Measurements from ENCODE around the gene NUP133. TPM values are rescaled to one million over a fixed set of nuclear protein-coding genes. Genes with fewer than 3 reads are reported as not detected.

NUP133 gene
- polyA plus RNA-seq, 1 experiment: 20.8 TPM

DNA sequence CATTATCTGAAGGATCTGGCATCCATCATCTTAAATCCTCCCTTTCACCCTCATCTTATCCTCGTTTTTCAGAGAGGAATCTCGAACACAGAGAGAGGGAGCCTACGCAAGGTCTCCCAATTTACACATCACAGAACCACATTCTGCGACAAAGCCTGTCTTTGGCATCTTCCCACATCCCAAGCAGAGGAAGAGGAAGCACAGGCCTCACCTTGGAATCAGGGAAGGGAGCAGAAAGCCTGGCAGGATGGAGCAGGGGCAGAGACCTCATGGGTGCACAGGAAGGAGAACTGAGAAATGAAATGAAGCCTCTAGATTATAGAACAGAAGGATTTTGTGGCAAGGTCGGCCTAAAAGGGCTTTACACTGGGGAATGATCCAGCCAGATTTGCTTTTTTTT lies 44.6 kb upstream of the NUP133 start:
- no peak for DNase-seq (ENCODE audit: low read depth)
- ChIA-PET CTCF (no interaction called here), POLR2A (no interaction called here)
- H3K27me3 ChIP-seq (ENCODE audit: control insufficient read depth, insufficient read depth, low read length): no peaks in the 10 kb centered on the region
- TF ChIP-seq, protein P1, sequence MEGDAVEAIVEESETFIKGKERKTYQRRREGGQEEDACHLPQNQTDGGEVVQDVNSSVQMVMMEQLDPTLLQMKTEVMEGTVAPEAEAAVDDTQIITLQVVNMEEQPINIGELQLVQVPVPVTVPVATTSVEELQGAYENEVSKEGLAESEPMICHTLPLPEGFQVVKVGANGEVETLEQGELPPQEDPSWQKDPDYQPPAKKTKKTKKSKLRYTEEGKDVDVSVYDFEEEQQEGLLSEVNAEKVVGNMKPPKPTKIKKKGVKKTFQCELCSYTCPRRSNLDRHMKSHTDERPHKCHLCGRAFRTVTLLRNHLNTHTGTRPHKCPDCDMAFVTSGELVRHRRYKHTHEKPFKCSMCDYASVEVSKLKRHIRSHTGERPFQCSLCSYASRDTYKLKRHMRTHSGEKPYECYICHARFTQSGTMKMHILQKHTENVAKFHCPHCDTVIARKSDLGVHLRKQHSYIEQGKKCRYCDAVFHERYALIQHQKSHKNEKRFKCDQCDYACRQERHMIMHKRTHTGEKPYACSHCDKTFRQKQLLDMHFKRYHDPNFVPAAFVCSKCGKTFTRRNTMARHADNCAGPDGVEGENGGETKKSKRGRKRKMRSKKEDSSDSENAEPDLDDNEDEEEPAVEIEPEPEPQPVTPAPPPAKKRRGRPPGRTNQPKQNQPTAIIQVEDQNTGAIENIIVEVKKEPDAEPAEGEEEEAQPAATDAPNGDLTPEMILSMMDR (IDR thresholded peaks at IDR 0.05; ENCODE audit: insufficient read depth, low read depth, low read length): no peak
- no peak overlapping the region for H3K4me3 ChIP-seq (ENCODE audit: low read depth, low read length)
- H3K36me3 ChIP-seq (ENCODE audit: control insufficient read depth, insufficient read depth, low read length): peaks cover 4% of the 10 kb centered on the region

DNA sequence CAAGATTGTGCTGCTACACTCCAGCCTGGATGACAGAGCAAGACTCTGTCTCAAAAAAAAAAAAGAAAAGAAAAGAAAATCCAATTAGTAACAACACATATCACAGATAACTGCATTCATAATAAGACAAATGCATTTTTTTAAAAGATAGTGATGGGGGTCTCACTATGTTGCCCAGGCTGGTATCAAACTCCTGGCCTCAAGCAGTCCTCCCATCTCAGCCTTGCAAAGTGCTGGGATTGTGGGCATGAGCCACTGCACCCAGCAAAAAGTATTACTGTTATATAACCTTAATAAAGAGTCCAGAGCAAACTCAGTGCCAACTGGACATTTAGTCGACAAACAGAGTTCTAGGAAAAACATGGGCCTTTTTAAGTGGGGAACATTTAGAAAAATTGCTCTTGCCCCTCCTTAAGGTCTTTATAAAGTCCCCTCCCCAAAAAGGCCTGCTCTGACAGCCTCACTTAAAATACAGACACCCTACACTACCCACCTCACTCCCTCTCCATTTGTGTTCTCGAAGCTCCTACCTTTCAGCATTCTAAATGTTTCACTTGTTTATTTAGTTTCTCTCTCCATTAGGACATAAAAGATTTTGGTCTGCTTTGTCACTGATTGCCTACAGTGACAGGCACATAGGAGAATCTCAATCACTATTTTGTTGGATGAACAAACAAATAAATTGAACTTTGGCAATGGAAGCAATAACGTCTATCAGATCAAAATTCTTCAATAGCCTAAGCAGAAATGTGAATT lies 42.8 kb upstream of the NUP133 start:
- ChIA-PET CTCF (no interaction called here), POLR2A (no interaction called here)

DNA sequence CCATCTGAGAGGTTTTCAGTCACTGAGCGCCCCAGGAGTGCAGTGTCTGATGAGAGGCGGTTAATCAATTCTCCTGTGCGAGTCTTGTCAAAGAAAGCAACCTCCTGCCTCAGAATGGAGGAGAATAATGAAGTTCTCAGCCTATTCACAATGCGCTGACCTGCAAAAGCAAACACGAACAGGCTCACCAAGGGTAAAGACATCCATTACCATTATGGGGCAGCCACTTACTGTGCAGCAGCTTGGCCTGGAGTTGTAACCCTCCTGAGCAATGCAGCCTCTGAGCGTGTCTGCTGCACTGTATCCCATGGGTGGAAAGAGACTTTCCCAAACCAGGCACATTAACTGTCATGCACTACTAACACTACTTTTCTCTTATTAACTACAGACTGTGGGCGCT lies 39.4 kb upstream of the NUP133 start:
- no peak overlapping the region for H3K4me3 ChIP-seq (ENCODE audit: low read depth, low read length)
- H3K36me3 ChIP-seq (ENCODE audit: control insufficient read depth, insufficient read depth, low read length): peaks cover 9% of the 10 kb centered on the region
- no peaks in the 10 kb centered on the region for H3K27me3 ChIP-seq (ENCODE audit: control insufficient read depth, insufficient read depth, low read length)
- POLR2A ChIA-PET: no interaction called here
- CTCF ChIA-PET: interaction anchor here (1.9 kb wide), 1 partner anchor 19 kb away, joined by 4 read pairs; no protein-coding TSS in a partner anchor
- no peak for DNase-seq (ENCODE audit: low read depth)
- TF ChIP-seq, protein P1 (IDR thresholded peaks at IDR 0.05; ENCODE audit: insufficient read depth, low read depth, low read length): no peak

More for the DNA sequence above, 42.8 kb upstream of the NUP133 start:
- TF ChIP-seq, protein P1 (IDR thresholded peaks at IDR 0.05; ENCODE audit: insufficient read depth, low read depth, low read length): no peak
- Histone ChIP-seq H3K36me3 (ENCODE audit: control insufficient read depth, insufficient read depth, low read length) (peaks cover 9% of the 10 kb centered on the region), H3K4me3 (ENCODE audit: low read depth, low read length) (no peak overlapping the region), H3K27me3 (ENCODE audit: control insufficient read depth, insufficient read depth, low read length) (no peaks in the 10 kb centered on the region)
- no peak for DNase-seq (ENCODE audit: low read depth)

DNA sequence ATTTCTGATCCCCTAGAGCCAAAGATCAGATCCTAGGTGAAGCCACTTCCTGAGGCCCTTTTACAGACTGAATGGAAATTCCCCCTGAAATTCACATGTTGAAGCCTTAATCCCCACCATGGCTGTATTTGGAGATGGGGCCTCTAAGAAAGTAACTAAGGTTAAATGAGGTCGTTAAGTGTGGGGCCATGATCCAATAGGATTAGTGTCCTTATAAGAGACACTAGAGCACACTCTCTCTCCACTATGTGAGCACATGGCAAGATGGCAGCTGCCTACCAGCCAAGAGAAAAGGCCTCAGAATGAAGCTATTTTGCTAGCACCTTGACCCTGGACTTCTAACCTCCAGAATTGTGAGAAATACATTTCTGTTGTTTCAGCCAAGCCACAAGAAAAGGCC lies 36.4 kb upstream of the NUP133 start:
- CTCF ChIA-PET: no interaction called here
- no peaks in the 10 kb centered on the region for H3K27me3 ChIP-seq (ENCODE audit: control insufficient read depth, insufficient read depth, low read length)
- H3K4me3 ChIP-seq (ENCODE audit: low read depth, low read length): no peak overlapping the region
- POLR2A ChIA-PET: no interaction called here
- DNase-seq (ENCODE audit: low read depth): no peak
- TF ChIP-seq, protein P1 (IDR thresholded peaks at IDR 0.05; ENCODE audit: insufficient read depth, low read depth, low read length): no peak
- H3K36me3 ChIP-seq (ENCODE audit: control insufficient read depth, insufficient read depth, low read length): peaks cover 11% of the 10 kb centered on the region

DNA sequence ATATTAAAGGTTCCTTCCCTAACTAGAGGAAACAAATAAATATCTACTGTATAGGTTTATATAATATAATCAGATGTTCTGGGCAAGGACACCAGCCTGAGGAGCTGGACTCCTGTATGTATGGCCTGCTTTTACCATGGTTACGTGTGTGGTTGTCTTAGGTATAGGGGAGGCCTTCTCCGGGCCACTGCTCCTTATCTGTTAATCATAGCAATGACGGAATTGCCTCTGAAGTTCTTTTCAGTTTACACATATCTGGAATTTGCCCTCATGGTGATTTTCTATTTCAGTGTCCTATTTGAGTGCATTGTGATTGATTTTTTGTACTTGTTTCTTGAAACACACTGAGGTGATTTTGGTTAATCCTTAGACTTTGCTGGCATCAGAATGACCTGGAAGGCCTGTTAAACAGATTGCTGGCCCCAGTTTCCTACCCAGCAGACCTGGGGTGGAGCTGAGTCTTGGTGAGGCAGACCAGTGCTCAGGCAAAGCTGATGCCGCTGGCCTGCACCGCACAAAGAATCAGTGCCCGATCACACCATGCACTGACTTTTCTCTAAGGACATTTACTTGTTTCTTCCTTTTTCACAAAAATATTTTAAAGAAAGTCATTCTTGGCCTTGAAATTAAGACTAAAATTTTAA lies 31.8 kb upstream of the NUP133 start:
- Histone ChIP-seq H3K4me3 (ENCODE audit: low read depth, low read length) (no peak overlapping the region), H3K27me3 (ENCODE audit: control insufficient read depth, insufficient read depth, low read length) (no peaks in the 10 kb centered on the region), H3K36me3 (ENCODE audit: control insufficient read depth, insufficient read depth, low read length) (peaks cover 8% of the 10 kb centered on the region)
- no peak for DNase-seq (ENCODE audit: low read depth)
- POLR2A ChIA-PET: no interaction called here
- CTCF ChIA-PET: no interaction called here
- TF ChIP-seq, protein P1 (IDR thresholded peaks at IDR 0.05; ENCODE audit: insufficient read depth, low read depth, low read length): no peak

Data from BJ (cell line).